ENCODE results near the gene CEP295NL. TPM values are rescaled to one million over a fixed set of nuclear protein-coding genes. Genes with fewer than 3 reads are reported as not detected.

CEP295NL gene
- total RNA-seq, 1 experiment from 2014 or later = 1.5 TPM

DNA sequence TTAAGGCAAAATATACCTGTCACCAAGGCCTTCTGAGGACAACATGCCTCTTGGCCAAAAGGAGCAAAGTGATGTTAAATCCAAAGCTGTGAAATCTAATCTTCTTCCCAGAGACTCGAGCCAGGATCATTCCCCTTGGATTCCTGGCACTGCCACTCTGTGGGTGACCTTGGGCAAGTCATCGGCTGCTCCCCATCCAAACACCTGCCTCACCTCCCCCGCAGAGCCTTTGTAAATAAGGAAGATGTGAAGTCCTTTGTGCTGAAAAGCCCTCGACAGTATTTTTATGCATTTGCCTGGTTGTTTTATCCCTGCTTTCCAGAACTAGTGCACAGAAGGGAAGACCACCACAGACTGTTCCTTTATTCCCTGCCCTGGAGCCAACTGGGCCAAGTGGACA lies 5.4 kb upstream of the CEP295NL start:
- POLR2A ChIA-PET (ENCODE audit: low non-redundant PET) = interaction anchor here (0.6 kb wide), 1 partner anchor 14 kb away, joined by 3 read pairs; no protein-coding TSS in a partner anchor
- CTCF ChIA-PET = no interaction called here
- intact Hi-C loops (cut with micrococcal nuclease; ENCODE audit: unreplicated experiment) = no loop called here

DNA sequence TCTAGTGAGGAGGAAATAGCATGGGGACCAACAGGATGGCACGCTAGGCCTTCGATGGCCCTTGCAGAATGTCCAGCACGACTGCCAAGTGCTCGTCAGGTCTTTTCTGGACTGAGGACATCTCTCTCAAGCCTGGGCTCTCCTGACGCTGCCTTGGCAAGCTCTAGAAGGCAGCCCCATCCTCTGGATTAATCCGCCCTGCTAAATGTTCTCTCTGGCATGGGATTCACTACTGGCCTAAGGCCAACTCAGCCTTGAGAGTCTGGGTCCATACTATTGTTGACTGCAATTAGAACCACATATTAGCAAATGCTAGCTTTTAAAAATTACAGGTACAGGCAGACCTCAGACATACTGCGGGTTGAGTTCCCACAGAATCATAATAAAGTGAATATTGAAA lies 2.5 kb upstream of the CEP295NL start:
- Histone ChIP-seq H3K4me1 (ENCODE audit: insufficient read depth, low read length, poor library complexity, severe bottlenecking) (no peaks in the 10 kb centered on the region), H3K27me3 (replicated peaks; ENCODE audit: insufficient read depth, low read depth, low read length, poor library complexity) (no peaks in the 10 kb centered on the region), H3K9me3 (ENCODE audit: low read depth, low read length, poor library complexity, severe bottlenecking) (no peaks in the 10 kb centered on the region), H3K36me3 (ENCODE audit: insufficient read depth, low read length, poor library complexity, severe bottlenecking) (no peaks in the 10 kb centered on the region), H3K4me3 (ENCODE audit: low read depth, low read length, poor library complexity, severe bottlenecking) (no peak overlapping the region), H3K27ac (ENCODE audit: low read depth, low read length, poor library complexity, severe bottlenecking) (no peak overlapping the region)
- intact Hi-C loops (cut with micrococcal nuclease; ENCODE audit: unreplicated experiment) = no loop called here
- no TSS peak for BruUV-seq (replicated peaks)
- POLR2A ChIA-PET (ENCODE audit: low non-redundant PET) = no interaction called here
- DNase-seq (ENCODE audit: low spot score) = no peak
- TF ChIP-seq EZH2 (IDR thresholded peaks at IDR 0.05; ENCODE audit: borderline replicate concordance, low read depth, low read length, poor library complexity, severe bottlenecking) = no peak
- TF ChIP-seq, protein P1, sequence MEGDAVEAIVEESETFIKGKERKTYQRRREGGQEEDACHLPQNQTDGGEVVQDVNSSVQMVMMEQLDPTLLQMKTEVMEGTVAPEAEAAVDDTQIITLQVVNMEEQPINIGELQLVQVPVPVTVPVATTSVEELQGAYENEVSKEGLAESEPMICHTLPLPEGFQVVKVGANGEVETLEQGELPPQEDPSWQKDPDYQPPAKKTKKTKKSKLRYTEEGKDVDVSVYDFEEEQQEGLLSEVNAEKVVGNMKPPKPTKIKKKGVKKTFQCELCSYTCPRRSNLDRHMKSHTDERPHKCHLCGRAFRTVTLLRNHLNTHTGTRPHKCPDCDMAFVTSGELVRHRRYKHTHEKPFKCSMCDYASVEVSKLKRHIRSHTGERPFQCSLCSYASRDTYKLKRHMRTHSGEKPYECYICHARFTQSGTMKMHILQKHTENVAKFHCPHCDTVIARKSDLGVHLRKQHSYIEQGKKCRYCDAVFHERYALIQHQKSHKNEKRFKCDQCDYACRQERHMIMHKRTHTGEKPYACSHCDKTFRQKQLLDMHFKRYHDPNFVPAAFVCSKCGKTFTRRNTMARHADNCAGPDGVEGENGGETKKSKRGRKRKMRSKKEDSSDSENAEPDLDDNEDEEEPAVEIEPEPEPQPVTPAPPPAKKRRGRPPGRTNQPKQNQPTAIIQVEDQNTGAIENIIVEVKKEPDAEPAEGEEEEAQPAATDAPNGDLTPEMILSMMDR (conservative IDR thresholded peaks at IDR 0.05; ENCODE audit: low read depth, low read length) = no peak
- CTCF ChIA-PET = no interaction called here

More for the DNA sequence above, 5.4 kb upstream of the CEP295NL start:
- no peaks in the 10 kb centered on the region for H3K9me3 ChIP-seq (ENCODE audit: low read depth, low read length, poor library complexity, severe bottlenecking)
- H3K27me3 ChIP-seq (replicated peaks; ENCODE audit: insufficient read depth, low read depth, low read length, poor library complexity) = no peaks in the 10 kb centered on the region
- no peaks in the 10 kb centered on the region for H3K4me1 ChIP-seq (ENCODE audit: insufficient read depth, low read length, poor library complexity, severe bottlenecking)
- no peaks in the 10 kb centered on the region for H3K36me3 ChIP-seq (ENCODE audit: insufficient read depth, low read length, poor library complexity, severe bottlenecking)
- TF ChIP-seq, protein P1 (conservative IDR thresholded peaks at IDR 0.05; ENCODE audit: low read depth, low read length) = no peak
- TF ChIP-seq EZH2 (IDR thresholded peaks at IDR 0.05; ENCODE audit: borderline replicate concordance, low read depth, low read length, poor library complexity, severe bottlenecking) = no peak
- BruUV-seq (replicated peaks) = no TSS peak
- DNase-seq (ENCODE audit: low spot score) = no peak
- H3K4me3 ChIP-seq (ENCODE audit: low read depth, low read length, poor library complexity, severe bottlenecking) = no peak overlapping the region
- H3K27ac ChIP-seq (ENCODE audit: low read depth, low read length, poor library complexity, severe bottlenecking) = no peak overlapping the region

- ChIA-PET CTCF (interaction anchor here (0.6 kb wide), 1 partner anchor 46 kb away, joined by 3 read pairs; no protein-coding TSS in a partner anchor), POLR2A (ENCODE audit: low non-redundant PET) (no interaction called here)
- no peaks in the 10 kb centered on the region for H3K9me3 ChIP-seq (ENCODE audit: low read depth, low read length, poor library complexity, severe bottlenecking)
- H3K4me1 ChIP-seq (ENCODE audit: insufficient read depth, low read length, poor library complexity, severe bottlenecking) = no peaks in the 10 kb centered on the region
- no TSS peak for BruUV-seq (replicated peaks)
- intact Hi-C loops (cut with micrococcal nuclease; ENCODE audit: unreplicated experiment) = no loop called here
- no peaks in the 10 kb centered on the region for H3K36me3 ChIP-seq (ENCODE audit: insufficient read depth, low read length, poor library complexity, severe bottlenecking)
- no peak overlapping the region for H3K4me3 ChIP-seq (ENCODE audit: low read depth, low read length, poor library complexity, severe bottlenecking)
- DNase-seq (ENCODE audit: low spot score) = no peak
- no peak for TF ChIP-seq EZH2 (IDR thresholded peaks at IDR 0.05; ENCODE audit: borderline replicate concordance, low read depth, low read length, poor library complexity, severe bottlenecking)
- TF ChIP-seq, protein P1 (conservative IDR thresholded peaks at IDR 0.05; ENCODE audit: low read depth, low read length) = no peak
- no peak overlapping the region for H3K27ac ChIP-seq (ENCODE audit: low read depth, low read length, poor library complexity, severe bottlenecking)
- H3K27me3 ChIP-seq (replicated peaks; ENCODE audit: insufficient read depth, low read depth, low read length, poor library complexity) = no peaks in the 10 kb centered on the region
Observed at GRCh38 chr17:78905116-78905515, 2.1 kb upstream of the CEP295NL start.
